Measurements from ENCODE around the gene PARP2. TPM values are rescaled to one million over a fixed set of nuclear protein-coding genes. Genes with fewer than 3 reads are reported as not detected.
"Not testable (repeated sequence)": the region's sequence is repeated elsewhere in the genome, so short reads cannot be mapped to it uniquely, and the experiment has no call there.

The PARP2 gene
- polyA plus RNA-seq, 3 donors = 47.2 to 63.9 (median 47.3) TPM

DNA sequence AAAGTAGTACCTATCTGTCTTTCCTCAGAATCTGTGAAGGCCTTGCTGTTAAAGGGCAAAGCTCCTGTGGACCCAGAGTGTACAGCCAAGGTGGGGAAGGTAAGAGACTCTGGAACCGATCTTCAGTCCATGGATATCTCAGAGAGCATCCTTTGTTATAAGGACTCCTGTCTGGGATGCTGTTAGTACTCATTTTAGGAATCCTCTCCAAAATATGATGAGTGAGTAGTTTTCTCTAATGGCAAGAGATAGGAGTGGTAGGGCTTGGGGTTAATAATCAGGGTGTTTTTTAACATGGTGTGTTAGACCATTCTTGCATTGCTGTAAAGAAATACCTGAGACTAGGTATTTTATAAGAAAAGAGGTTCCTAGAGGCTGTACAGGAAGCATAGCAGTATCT is 1.9 kb downstream of the PARP2 start:
- DNase-seq (ENCODE audit: low read depth in 3 of 3, low spot score in 2 of 3) = no peak

GRCh38 chr14:20346713-20347112 is 3.3 kb downstream of the PARP2 start:
- DNase-seq (ENCODE audit: low read depth in 3 of 3, low spot score in 2 of 3) = no peak

DNA sequence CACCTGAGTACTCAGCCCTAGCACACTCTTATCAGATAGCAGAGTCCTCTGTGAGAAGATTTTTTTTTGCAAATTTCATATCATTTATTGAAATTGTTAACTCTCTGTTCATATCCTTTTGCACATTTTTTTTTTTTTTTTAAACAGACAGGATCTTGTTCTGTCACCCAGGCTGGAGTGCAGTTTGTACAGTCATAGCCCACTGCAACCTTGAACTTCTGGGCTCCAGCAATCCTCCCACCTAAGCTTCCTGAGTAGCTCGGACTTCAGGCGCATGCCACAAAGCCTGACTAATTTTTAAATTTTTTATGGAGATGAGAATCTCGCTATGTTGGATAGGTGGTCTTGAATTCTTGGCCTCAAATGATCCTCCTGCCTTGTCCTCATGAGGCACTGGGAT is 4.3 kb downstream of the PARP2 start:
- no peak for DNase-seq (ENCODE audit: low read depth in 3 of 3, low spot score in 2 of 3)

- no peak for DNase-seq (ENCODE audit: low read depth in 3 of 3, low spot score in 2 of 3)
Measured at GRCh38 chr14:20350282-20350681, 6.8 kb downstream of the PARP2 start.

- DNase-seq (ENCODE audit: low read depth in 3 of 3, low spot score in 2 of 3) = no peak
Measured at GRCh38 chr14:20350860-20351259, 7.4 kb downstream of the PARP2 start.

- no peak for DNase-seq (ENCODE audit: low read depth in 3 of 3, low spot score in 2 of 3)
Measured at GRCh38 chr14:20356422-20356821, 13.0 kb downstream of the PARP2 start.

GRCh38 chr14:20358474-20358873 is 15.0 kb downstream of the PARP2 start:
- DNase-seq (ENCODE audit: low read depth in 3 of 3, low spot score in 2 of 3) = not testable (repeated sequence)

GRCh38 chr14:20365928-20366327 is 22.5 kb downstream of the PARP2 start:
- no peak for DNase-seq (ENCODE audit: low read depth in 3 of 3, low spot score in 2 of 3)

GRCh38 chr14:20372796-20373195 is 29.4 kb downstream of the PARP2 start:
- no peak for DNase-seq (ENCODE audit: low read depth in 3 of 3, low spot score in 2 of 3)

DNA sequence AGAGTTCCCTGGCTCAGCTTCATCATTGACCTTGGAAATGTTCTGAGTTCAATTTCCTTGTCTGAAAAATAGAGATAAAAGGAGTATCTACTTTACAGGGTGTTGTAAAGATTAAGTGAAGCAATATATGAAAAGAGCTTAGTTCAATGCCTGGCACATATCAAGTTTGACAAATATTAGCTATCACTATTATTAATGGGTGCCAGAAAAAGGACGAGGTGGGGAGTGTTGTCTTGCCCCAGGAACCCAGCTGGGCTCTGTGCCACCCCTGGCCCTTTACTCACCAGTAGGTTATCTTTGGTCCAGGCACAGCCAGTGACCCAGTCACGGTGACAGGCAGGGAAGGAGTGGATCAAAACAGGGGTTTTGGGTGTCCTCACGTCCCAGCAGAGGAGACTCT is 32.0 kb downstream of the PARP2 start:
- no peak for DNase-seq (ENCODE audit: low read depth in 3 of 3, low spot score in 2 of 3)

DNA sequence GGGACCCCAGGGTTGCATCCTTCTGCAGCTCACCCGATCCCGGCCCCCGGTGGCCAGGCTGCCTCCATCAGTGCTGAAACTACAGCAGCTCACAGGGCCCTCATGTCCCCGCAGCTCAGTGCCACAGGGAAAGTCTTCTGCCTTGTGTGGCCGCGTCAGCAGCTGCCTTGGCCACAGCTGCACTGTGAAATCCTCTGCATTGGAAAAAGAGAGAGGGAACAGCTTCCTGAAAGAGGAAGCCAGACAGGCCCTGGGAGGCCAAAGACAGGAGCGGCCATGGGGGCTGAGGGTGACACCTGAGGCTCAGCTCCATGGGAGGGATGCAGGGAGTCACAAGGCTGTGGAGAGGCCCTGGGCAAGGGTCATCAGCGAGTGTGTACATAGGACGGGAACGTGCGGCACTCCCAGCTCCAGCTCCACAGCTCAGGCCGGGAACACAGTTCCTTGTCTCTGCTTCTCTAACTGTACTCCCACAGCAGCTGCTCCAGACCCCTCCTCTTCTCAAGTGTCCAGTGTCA is 32.7 kb downstream of the PARP2 start:
- DNase-seq (ENCODE audit: low read depth in 3 of 3, low spot score in 2 of 3) = no peak

GRCh38 chr14:20377171-20377570 is 33.7 kb downstream of the PARP2 start:
- no peak for DNase-seq (ENCODE audit: low read depth in 3 of 3, low spot score in 2 of 3)

DNA sequence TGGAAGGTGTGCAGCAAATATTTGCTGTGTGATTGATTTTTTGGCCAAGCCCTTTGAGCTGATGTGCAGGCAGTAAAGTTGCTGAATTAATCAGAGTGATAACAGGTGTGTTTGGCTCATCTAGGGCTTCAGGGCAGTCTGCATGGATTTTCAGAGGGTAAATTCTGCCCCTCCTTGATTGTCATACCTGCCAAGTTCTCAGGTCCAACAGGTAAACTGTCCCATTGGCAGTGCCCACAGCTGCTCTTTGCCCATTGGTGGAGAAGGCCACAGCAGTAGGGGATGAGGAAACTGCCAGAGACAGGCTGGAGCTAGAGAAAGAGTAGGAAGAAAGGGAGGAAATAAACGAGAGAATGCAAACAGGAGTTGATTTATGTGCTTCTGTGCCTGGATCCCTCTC is 36.3 kb downstream of the PARP2 start:
- DNase-seq (ENCODE audit: low read depth in 3 of 3, low spot score in 2 of 3) = no peak

GRCh38 chr14:20380681-20381080 is 37.2 kb downstream of the PARP2 start:
- no peak for DNase-seq (ENCODE audit: low read depth in 3 of 3, low spot score in 2 of 3)

DNA sequence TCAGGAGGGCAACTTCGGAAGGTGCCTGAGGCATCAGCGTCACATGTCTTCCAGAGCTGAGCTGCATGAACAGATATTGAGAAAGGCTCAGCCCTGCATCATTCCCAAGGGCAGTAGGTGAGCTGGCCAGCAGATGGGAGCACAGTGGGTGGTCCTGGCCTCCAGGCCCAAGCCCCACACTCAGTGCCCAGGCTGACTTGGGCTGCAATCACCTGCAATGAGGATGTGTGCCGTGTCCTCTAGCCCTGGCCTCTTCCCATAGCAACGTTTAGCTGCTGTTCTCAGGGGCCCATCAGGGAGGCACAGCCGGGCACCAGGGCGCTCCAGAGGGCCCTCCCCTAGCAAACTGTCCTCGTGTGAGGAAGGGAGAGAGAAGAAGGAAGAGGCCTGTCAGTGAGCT is 37.9 kb downstream of the PARP2 start:
- DNase-seq (ENCODE audit: low read depth in 3 of 3, low spot score in 2 of 3) = no peak

DNA sequence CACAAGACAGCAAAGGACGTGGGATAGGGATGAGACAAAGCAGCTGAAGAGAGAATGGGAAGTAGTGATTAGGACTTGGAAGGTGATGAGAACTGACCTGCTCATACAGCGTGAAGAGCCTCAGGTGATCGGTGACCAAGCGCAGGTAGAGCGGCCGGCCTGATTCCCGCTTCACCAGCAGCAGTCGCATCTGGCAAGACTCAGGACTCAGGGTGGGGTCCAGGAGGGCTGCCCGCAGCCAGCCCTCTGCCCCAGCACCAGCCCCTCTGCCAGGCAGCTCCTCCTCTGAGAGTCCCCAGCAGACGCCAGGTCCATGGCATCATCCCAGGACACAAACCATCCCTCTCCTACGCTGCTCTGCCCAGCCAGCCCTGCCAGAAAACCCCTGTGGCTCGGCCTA is 39.1 kb downstream of the PARP2 start:
- no peak for DNase-seq (ENCODE audit: low read depth in 3 of 3, low spot score in 2 of 3)

GRCh38 chr14:20383032-20383431 is 39.6 kb downstream of the PARP2 start:
- no peak for DNase-seq (ENCODE audit: low read depth in 3 of 3, low spot score in 2 of 3)

DNA sequence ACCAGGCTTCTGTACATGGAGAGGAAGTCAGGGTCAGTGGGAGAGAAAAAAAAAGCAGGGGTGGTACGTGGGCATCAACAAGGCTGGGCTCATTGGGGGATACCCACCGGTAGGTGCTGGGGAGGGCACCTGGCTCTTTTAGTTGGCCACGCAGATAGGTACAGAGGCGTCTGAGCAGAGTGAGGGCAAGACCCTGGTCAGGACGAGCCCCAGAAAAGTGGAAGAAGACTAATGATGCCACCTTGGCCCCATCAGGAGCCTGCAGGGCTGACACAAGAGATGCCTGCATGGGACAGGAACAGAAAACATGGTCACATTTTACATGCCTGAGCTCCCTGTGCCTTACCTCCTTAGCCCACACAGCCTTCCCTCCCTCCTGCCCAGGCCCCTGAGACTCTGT is 40.2 kb downstream of the PARP2 start:
- no peak for DNase-seq (ENCODE audit: low read depth in 3 of 3, low spot score in 2 of 3)

- no peak for DNase-seq (ENCODE audit: low read depth in 3 of 3, low spot score in 2 of 3)
Measured at GRCh38 chr14:20384321-20384720, 40.9 kb downstream of the PARP2 start.

GRCh38 chr14:20384886-20385285 is 41.5 kb downstream of the PARP2 start:
- DNase-seq (ENCODE audit: low read depth in 3 of 3, low spot score in 2 of 3) = no peak

DNA sequence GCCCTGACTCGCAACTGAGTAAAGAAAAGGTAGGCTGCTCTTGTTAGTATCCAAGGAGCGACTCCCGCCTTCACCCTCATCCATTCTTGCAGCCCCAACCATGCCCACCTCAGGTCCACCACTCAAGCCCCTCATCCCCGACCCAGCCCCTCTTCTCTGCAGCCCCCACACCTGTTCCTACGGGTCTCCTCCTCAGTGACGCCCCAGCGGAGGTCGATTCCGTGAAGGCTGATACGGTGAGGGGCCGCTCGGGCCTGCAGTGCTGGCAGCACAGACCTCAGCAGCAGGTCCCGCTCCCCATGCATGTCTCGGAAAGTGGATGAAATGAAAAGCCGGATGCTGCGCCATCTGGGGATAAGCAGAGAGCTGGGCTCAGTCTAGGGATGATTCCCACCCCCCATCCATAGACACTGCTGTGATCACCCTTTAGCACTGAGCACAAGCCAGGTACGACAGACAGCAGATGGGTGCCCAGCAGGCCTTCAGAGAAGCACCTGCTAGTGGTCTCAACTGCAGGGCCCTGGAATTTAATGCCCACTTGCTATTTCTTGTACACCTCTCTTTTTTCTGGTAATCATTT is 42.9 kb downstream of the PARP2 start:
- DNase-seq (ENCODE audit: low read depth in 3 of 3, low spot score in 2 of 3) = no peak

- no peak for DNase-seq (ENCODE audit: low read depth in 3 of 3, low spot score in 2 of 3)
Measured at GRCh38 chr14:20387576-20387975, 44.1 kb downstream of the PARP2 start.

DNA sequence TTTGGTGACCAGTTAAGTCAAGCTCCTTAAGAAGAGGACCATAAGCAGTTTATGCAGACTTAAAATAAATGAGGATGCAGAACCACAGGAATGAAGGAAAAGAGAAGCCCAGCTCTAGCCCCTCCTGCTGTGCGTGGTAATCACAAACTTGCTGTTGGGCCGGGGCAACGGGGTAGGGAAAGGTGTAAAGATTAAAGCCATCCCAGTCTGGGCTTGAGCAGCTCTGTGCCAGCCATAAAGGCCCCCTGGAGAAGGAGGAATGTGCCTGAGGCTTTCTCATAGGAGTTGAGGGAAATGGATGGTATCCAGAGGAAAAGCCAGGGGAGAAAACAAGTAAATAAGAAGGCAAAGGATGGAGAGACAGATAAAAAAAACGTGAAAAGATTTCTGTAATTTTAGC is 44.7 kb downstream of the PARP2 start:
- no peak for DNase-seq (ENCODE audit: low read depth in 3 of 3, low spot score in 2 of 3)
